Stimulated activated CD4-positive, alpha-beta T cell treated with anti-CD3 and anti-CD28 coated beads, Interleukin-12 subunit alpha, Interleukin-12 subunit beta, amount 100 ng/mL, for 4 hours (primary cell): ENCODE results near the gene COMT.

Experiments
- DNase-seq: peaks from one replicate; pipeline ENCODE4 v3.0.0-alpha.2; 2020

COMT gene

DNA sequence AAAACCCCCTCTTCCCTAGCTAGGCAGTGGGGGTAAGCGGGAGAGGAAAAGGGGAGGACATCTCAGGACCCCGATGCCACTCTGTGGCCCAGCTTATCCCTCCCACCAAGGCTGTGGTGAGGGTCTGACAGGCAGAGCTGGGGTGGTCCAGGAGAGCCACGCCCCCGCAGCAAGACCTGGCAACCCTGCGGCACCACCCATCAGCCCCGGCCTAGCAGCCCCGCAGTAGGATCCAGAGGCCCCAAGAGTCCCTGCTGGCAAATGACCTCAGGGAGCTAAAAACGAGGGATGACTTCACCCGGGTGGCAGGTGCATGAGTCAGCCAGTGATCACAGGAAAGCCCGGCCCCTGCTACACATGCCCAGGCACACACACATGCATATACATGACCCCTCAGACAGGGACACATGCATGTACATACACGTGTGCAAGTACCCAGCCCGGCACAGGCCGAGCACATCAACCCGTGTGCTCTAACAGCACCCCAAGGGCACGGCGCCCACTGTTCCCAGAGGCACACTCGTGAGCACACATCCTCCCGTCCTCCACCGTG is 42.7 kb downstream of the COMT start:
- no peak for DNase-seq

DNA sequence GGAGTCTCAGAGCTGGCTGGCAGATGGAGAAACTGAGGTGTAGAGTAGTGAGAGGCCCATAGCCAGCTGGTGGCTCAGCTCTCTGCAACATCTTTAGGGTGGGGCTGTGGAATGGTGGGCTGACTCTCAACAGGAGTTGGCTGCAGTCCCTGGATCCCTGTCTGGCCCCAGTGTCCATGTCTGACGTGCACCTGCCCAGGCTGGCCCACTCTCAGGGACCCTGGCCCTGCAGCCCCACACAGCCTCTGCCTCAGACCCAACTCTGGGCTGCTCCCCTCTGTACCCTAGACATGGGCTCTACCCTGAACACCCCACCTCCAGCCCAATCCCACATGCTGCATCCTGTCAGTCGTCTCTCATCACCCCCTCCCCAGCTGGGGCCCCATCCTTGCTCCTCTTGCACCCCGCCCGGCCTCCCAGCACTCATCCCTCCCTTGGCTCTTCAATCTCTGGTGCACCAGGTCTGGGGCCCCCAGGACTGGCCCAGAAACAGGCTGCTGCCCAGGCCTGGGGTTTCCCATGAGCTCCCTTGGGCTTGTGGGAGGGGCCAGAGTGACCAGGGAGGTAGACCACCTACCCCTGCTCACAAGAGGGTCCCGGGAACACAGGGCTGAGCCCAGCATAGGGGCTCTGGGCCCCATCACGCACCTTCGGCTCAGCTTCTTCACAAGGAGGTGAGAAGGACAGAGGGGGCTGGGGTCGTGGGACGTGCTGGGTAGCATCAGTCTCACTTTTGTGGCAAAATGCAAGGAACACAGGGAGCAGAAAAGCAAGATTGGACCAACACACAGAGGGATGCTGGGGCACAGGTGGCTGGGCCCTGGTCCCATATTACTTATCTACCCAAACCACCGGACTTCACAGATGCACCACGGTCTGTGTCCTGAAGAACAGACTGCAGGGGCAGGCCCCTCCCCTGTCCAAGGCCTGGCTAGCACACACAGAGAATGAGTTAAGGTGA is 43.6 kb downstream of the COMT start:
- no peak for DNase-seq

DNA sequence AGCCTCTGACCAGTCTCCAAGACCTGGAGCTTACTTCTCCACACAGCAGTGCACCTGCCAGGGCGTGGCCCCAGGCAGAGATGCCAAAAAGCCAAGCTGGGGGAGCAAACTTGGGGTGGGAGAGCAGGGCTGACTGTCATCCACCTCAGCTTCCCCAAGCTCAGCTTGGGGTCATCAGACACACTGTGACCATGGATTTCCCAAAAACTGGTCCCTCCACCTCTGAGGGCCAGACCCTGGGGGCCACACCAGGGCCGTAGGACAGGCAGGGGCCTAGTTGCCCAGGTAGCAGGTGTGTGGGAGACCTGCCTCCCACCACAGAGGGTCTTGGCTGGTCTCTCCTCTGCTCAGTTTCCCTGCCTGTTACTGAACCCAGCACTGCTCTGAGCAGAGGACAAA is 44.4 kb downstream of the COMT start:
- no peak for DNase-seq

DNA sequence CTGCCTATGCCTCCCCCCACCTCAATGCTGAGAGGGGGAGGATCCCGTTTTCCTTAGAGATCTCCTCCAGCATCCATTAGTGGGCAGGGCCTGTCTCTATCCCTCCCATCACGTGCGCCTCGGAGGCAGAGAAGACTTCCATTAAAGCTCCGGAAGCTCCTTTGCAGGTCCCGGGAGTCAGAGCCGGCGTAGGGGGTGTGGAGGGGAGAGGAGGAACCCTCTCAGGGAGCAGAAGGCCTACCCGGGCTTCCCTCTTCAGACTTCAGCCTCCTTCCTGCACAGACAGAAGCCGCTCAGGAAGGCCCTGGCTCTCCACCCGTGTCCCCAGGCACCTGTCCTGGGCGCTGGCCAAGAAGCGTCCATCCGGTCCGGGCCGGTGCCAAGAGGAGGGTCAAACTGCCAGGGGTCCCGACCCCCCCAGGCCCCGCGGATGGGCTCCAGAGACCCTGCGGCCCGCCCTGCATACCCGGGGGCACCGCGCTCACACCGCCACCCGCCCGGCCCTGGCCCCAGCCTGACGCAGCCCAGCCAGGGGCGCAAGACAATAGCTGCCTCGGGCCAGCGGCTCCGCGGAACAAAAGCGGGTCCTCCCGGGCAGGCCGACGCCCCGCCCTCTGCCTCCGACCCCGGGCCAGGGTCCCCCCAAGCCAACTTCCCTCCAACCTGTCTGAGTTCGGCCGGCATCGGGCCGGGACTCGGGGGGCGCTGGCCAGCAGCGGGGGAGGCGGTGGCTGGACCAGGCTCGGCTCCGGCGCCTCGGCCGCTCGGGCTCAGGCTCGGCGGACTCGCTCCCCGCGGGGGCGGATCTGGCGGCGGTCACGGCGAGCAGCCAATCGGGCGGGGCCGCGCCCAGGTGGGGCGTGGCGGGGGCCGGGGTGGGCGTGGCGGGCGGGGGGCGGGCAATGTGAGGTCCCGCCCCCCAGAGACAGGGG is 45.1 kb downstream of the COMT start:
- DNase-seq = peak; percentile 56

DNA sequence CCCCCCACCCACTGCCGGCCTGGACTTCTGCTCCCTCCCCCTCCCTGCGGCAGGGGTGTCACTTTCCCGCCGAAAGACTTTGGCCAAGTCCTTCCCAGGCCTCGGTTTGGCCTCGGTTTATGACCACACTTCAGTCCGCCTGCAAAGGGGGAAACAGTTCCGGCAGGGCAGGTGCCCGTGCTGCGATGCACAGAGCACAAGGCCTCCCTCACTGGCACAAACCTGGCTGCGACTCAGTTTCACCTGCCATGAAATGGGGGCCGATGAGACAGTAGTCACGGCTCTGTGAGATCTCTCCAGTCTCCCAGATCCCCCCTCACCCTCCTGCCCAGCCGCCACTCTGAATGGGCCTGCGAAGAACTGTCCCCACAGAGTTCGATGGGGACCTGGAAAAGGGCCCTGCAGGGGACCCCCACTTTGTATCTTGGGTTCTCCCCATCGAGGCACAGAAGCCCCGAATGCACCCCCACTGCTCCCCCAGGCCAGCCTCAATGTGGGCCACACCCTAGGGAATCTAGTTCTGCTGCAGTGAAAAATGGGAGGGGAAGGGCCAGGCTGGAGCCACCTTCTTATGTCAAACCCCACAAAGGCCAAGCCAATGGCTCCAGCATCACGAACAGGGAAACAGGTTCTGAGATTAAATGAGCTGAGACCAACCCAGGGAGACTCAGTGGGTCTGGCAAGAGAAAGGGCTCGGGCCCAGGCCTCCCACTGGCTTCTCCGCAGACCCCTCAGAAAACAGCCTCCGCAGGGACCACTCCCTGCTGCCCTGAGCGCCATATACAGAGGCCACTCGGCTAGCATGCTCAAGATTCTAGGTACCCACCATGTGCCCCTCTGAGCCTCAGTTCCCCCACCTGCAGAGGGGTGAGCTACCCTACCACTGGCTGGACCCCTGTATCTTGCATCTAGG is 46.1 kb downstream of the COMT start:
- no peak for DNase-seq

DNA sequence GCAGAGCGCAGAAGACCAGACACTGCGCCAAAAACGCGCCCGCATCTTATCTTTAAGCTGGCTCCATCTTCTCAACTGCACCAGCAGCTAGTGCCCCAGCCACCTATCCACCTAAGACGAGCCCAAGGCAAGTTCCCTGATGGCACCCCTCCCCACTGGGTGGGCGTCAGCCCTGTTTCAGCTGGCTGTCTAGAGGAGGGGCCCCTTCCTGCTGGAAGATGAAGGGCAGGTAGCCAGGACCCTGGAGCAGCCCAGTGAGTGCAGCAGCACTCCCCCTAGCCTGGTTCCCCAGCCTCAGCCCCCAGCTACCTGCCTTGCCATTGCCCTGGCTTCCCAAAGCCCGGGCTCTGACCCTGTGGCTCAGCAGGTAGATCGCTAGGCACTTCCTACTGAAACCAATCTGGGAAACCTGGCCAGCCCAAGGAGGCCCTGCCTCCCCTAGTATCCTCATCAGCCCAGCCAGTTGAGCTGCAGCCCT is 46.8 kb downstream of the COMT start:
- no peak for DNase-seq

GRCh38 chr22:19988965-19989724 is 47.6 kb downstream of the COMT start:
- no peak for DNase-seq

DNA sequence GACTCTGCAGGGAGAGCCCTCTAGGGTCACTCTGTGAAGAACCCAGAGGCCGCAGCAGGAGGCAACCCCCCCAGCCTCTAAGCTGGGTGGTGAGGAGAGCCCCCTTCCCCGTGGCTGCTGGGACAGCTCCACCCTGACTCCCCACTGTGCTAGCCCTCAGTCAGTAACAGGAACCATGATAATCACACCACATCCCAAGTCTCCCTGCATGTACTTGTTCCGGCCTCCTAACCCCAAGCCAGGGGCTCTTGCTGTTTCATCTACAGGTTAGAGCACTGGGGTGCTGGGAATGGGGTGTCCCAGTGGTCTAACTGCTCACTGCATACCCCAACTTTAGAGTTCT is 48.1 kb downstream of the COMT start:
- no peak for DNase-seq

GRCh38 chr22:19990188-19990587 is 48.6 kb downstream of the COMT start:
- no peak for DNase-seq

DNA sequence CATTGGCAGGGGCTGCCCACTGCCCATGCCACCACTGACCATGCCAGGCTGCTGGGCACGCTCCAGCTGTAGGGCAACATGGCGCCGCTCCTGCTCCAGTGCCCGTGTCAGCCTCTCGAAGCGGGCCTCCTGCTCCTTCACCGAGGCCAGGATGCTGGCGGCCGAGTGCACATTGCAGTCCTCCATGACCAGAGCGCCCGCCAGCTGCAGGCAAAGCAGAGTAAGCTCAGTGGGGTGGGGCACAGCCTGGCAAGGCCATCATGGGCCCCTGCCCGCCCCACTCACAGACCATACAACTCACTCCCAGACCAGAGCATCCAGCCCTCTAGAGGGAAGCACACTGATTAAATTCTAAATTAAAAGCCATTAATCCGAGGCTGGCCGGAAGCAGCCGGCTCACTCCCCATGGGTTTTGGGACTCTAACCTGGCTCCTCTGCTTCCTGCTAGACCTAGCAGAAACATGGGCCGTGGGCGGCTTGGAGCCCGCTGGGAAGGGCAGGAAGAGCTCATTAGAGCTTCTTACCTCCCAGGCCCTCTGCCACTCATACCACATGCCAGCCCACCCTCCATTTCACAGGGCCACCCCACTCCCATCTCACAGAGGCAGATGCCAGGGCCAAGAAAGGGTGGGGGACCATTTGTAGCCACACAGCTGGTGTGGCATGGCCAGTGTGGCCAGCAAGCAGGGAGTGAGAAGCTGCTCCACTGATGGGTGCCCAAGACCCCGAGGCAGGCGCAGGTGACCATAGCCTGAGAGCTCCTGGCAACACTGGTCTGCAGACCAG is 49.2 kb downstream of the COMT start:
- no peak for DNase-seq

DNA sequence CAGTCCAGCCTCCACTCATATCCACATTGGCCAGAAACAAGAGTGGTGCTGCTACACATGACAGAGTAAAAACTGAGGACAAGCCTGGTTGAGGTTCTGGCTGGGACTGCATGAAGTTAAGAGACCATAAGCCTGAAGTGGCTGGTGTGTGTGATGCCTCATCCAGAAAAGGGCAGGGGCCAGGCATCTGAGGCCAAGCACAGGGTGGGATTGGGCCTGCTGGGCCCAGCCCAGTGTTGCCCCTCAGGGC is 49.7 kb downstream of the COMT start:
- no peak for DNase-seq

DNA sequence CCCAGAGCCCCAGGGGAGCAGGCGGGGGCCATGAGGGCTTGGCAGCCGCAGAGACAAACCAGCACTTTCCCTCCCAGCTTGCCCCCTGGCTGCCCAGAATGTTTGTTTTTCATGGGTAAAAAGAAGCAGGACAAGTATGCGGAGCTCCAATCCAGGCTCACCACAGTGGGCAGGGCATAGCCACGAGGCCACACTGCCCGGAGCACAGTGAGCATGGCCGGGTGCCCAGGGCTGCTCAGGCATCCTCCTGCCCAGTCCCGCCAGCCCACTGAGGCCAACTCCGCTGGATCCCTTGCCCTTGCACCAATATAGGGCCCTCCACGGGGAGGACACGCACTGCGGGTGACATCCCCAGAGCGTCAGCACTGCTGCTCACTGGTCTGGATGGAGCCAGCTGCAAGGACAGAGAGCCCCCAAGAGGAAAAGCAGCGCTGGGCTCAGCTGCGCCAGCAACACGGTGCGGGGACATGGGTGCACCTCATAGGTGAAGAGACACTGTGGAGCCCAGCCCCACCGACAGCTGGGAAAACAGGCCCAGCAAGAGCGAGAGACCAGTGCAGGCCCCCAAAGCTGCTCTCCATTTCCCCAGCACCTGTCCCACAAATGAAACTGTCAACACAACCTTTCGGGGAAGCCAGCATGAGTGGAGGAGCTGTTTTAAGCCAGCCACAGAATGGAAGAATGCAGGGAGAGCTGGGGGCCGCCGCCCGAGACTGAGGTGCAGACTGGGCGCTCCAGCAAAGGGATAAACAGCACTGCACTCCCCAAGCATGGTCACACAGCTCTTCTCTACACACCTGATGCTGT is 50.3 kb downstream of the COMT start:
- DNase-seq = no peak

GRCh38 chr22:19992481-19992911 is 50.9 kb downstream of the COMT start:
- no peak for DNase-seq

GRCh38 chr22:19992921-19993355 is 51.4 kb downstream of the COMT start:
- no peak for DNase-seq

GRCh38 chr22:19993926-19994325 is 52.4 kb downstream of the COMT start:
- DNase-seq = no peak

DNA sequence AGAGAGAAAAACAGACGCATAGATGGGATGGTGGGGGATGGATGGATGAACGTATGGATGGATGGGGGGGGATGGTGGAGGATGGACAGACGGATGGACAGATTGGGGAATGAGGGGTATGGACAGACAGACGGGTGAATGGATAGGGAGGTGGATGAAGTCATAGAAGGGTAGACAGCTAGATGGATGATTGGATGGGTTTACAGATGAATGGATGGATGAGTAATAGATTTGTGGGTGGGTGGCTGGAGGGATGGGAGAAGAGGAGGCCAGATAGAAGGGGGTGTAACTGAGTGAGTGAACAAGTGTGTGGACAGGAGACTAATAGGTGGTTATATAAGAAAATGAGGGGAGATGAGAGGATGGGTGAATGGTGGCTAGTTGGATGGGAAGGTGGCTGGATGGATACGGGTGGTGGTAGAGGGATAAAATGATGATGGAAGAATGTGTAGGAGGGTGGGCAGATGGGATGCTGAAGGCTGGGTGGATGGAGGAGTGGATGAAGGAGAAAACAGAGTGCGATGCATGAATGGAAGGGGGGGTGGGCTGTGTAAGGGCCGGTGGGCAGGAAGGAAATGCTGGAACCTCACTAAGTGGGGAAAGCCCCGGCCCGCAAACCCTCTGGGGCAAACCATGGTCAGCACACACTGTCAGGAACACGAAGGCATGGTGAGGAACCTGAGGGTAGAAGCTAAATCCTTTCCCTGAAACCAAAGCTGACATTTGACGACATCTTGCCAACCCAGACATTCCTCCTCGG is 53.5 kb downstream of the COMT start:
- DNase-seq = no peak

DNA sequence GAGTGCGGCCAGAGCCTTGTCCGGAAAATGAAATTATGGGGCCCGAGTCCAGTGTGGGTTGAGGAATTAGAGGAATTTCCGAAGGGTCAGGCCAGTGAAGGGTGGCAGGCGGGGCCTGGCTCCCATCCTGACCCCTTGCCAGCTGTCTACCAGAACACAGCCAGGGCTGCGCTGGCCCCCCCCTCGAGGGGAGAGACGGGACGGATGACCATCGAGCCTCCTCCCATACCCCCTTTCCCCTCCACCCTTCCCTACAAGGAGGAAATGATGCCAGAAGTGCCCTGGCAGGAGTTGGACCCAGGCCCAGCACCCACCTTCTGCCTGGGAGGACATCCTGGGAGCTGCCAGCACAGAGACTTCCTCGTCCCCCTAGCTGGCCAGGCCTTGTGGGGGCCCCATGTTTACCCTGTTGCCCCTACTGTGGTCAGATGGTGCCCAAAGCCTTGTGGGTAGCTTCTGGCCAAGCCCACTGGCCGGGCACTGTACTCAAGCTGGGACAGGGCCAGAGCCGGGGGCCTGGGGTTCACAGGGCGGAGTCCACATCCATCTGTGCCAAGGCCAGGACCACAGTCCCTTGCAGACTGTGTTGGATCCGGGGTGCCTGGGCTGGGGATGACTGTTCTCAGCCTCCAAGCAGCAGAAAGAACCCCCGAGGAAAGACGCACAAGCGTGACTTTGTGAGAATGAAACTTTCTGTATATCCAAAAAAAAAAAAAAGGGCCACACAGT is 54.2 kb downstream of the COMT start:
- no peak for DNase-seq

- no peak for DNase-seq
Observed at GRCh38 chr22:19996694-19997384, 55.3 kb downstream of the COMT start.
